ENCODE data around the gene GNG11.

Gene GNG11

DNA sequence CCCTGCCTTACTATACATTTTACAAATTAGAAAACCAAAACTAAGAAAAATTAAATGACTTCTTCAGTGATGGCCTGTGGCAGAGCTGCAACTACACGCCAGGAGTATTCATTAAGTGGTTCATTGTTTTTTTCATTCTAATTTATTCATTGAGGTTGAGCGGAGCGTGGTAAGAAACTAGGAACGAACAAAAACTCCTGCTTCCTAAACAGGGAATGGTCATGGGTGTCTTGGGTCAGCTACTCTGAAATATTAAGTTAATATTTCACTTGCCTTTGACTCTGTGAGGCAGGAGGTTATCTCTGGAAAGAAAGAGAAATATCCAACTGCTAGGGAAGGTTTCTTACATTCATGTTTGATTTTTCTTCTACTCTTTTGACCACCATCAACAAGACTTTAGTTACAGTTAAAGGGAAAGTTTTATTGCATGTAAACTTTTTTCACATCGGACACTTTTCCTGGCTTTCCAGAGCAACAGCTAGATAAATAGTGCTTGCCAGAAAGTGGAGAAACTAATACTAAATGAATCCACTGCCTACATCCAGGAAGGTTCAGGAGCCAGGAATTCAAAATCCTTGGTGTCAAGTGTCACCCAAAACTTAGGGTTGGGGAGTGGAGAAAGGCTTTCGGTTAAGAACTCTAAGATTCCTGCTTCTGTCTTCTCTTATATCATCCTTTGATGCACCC lies 896 bp upstream of the GNG11 start:
- TF ChIP-seq GATA1 (IDR thresholded peaks at IDR 0.05; ENCODE audit: low read depth, low read length) (no peak), POLR2A (IDR thresholded peaks at IDR 0.05; ENCODE audit: low read length) (no peak)
- no peak for DNase-seq

GRCh38 chr7:93921186-93921585 lies 349 bp upstream of the GNG11 start:
- TF ChIP-seq GATA1 (IDR thresholded peaks at IDR 0.05; ENCODE audit: low read depth, low read length) (no peak), POLR2A (IDR thresholded peaks at IDR 0.05; ENCODE audit: low read length) (no peak)
- no peak for DNase-seq

DNA sequence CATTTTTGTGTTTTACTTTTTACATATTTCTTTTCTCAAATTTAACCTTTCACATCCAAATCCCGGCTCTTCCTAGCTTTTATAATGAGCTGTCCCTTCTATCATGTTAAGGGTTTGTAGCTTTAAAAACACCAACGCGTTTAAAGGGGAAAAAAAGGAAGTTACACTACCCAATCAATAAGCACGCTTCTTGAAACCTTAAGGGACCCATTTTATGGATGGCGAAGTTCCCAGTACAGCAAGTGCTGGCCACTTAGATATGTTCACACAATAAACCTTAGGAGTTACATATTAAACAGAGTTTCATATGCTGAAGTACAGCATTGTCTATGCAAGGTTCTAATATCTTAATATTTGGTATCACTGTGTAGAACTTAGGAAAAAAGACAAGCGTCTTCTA lies 1.8 kb downstream of the GNG11 start:
- no peak for TF ChIP-seq POLR2A (IDR thresholded peaks at IDR 0.05; ENCODE audit: low read length)
- TF ChIP-seq GATA1 (IDR thresholded peaks at IDR 0.05; ENCODE audit: low read depth, low read length): no peak
- no peak for DNase-seq

- no peak for TF ChIP-seq GATA1 (IDR thresholded peaks at IDR 0.05; ENCODE audit: low read depth, low read length)
- DNase-seq: no peak
Observed at GRCh38 chr7:93923942-93924341, 2.4 kb downstream of the GNG11 start.

DNA sequence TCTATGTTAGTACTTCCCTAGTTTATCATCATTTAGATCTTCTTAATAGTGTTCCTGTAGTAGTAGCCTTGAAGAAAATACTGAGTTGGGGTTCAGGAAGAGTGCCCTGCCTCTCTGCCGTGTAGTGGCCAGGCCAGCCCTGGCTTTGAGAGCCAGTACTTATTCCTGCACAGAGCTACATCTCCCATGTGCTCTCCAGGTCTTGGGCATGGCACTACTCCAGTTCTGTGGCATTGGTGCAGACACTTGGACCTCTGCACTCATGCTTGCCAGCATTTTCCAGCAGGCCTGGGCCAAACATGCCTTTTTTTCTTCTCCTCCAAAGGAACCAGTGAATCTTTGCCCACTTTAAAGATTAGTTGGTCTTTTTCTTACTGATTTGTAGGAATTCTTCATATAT lies 5.3 kb downstream of the GNG11 start:
- no peak for DNase-seq
- no peak for TF ChIP-seq POLR2A (IDR thresholded peaks at IDR 0.05; ENCODE audit: low read length)
- TF ChIP-seq GATA1 (IDR thresholded peaks at IDR 0.05; ENCODE audit: low read depth, low read length): no peak

GRCh38 chr7:93927585-93927984 lies 6.0 kb downstream of the GNG11 start:
- TF ChIP-seq GATA1 (IDR thresholded peaks at IDR 0.05; ENCODE audit: low read depth, low read length) (no peak), POLR2A (IDR thresholded peaks at IDR 0.05; ENCODE audit: low read length) (no peak)
- no peak for DNase-seq

DNA sequence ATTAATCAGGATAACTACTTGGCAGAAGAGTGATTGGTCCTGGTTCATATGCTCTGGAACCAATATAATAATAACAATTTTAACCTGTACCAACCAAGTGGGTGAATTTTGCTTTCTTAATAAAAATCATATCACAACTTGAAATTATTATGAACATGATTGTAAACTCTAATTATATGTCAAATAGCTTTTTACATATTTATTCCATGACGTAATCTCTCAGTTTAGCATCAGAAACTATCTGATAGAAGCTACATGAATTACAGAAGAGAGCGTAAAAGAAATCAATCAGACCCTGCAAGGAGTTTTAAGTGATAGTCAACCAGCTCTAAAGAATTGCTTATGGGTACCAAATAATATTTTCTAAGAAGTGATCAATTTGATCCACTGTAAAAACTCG lies 10.1 kb downstream of the GNG11 start:
- TF ChIP-seq POLR2A (IDR thresholded peaks at IDR 0.05; ENCODE audit: low read length) (no peak), GATA1 (IDR thresholded peaks at IDR 0.05; ENCODE audit: low read depth, low read length) (no peak)
- no peak for DNase-seq

DNA sequence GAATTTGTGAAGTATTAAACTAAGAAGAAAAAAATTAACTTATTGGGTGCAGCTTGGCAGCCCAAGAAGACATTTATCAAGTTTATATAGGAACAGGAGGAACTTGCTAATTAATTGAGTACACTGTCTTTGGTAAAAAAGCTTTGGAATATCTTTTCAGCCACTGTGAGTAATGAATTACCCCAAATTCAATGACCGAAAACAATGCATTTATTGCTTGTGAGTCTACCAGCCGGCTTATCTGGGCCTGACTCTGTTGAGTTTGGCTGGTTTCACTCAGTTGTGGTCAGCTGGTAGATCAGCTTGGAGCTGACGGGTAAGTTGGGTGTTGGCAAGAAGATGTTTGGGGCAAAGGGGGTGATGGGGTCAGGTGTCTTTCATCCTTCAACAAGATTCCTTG lies 11.6 kb downstream of the GNG11 start:
- no peak for DNase-seq
- no peak for TF ChIP-seq GATA1 (IDR thresholded peaks at IDR 0.05; ENCODE audit: low read depth, low read length)
- no peak for TF ChIP-seq POLR2A (IDR thresholded peaks at IDR 0.05; ENCODE audit: low read length)

GRCh38 chr7:93935102-93935501 lies 13.6 kb downstream of the GNG11 start:
- no peak for TF ChIP-seq POLR2A (IDR thresholded peaks at IDR 0.05; ENCODE audit: low read length)
- no peak for TF ChIP-seq GATA1 (IDR thresholded peaks at IDR 0.05; ENCODE audit: low read depth, low read length)
- no peak for DNase-seq

DNA sequence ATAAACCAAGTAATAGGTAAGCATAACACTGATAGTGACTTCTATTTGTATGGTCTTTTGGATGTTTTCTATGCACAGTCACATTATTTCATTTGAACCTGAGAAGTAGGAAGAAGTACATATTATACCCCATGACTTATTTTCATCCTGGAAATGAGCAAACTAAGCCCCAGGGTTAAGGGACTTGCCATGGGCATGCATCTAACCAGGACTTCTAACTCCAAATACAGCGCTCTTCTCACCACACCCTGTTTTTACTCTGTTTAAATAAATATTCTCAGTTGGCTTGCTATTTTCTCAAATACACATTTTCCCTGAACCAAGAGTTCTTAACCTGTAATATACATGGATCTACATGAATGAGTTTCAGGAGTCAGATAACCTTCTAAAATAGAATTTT lies 16.3 kb downstream of the GNG11 start:
- no peak for TF ChIP-seq GATA1 (IDR thresholded peaks at IDR 0.05; ENCODE audit: low read depth, low read length)
- no peak for TF ChIP-seq POLR2A (IDR thresholded peaks at IDR 0.05; ENCODE audit: low read length)
- DNase-seq: no peak

DNA sequence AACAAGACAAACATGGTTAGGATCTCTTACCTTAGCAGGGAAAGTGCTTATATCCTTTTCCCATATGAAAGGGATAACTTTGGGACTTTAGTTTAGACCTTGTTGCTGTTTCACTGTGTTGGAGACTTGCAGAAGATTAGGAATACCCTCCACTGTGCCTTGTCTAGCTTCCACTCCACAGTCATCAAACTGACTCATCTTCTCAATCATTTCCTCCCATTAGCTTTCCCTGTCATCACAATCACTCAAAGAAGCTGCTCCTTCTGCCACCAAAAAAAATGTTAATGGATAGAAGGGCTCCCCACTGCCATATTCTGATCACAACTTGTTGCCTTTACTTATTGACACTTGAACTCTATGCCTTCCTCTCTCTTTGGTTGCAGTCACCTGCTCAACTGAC lies 16.8 kb downstream of the GNG11 start:
- DNase-seq: no peak
- TF ChIP-seq POLR2A (IDR thresholded peaks at IDR 0.05; ENCODE audit: low read length) (no peak), GATA1 (IDR thresholded peaks at IDR 0.05; ENCODE audit: low read depth, low read length) (no peak)

- no peak for DNase-seq
Observed at GRCh38 chr7:93941945-93942344, 20.4 kb downstream of the GNG11 start.

DNA sequence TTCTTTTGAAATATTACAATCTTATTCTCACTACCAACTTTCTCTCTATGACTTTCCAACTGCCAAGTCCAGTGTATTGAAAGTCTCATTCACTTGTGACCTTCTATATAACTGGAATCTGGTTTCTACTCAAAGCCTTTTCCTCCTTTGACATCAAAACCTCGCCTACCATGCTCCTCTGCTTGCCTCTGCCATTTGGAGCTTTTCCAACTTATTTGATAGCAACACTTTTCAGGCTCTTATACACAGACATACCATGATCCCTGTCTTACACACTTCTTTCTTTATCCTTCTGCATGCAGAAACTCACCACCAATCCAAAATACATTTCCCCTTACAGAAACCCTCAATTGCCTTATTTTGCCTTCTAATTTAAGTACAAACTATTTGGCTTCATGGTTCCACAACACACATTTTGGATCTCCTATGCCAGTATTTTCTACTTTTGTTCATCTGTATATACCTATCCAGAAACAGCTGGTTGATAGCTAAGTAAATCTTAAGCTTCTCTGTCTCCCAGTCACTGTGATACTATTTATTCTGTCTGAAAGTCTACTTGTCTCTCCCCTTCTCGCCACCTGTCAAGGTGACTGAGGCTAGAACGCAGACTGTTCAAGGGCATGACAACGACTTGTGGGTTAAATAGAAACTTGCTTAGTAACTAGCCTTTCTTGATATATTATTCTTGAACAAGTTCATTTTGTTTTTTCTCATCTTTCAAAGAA lies 22.4 kb downstream of the GNG11 start:
- TF ChIP-seq POLR2A (IDR thresholded peaks at IDR 0.05; ENCODE audit: low read length) (no peak), GATA1 (IDR thresholded peaks at IDR 0.05; ENCODE audit: low read depth, low read length) (no peak)
- DNase-seq: no peak

More at GRCh38 chr7:93941945-93942344, 20.4 kb downstream of the GNG11 start:
- TF ChIP-seq GATA1 (IDR thresholded peaks at IDR 0.05; ENCODE audit: low read depth, low read length): no peak
- no peak for TF ChIP-seq POLR2A (IDR thresholded peaks at IDR 0.05; ENCODE audit: low read length)

DNA sequence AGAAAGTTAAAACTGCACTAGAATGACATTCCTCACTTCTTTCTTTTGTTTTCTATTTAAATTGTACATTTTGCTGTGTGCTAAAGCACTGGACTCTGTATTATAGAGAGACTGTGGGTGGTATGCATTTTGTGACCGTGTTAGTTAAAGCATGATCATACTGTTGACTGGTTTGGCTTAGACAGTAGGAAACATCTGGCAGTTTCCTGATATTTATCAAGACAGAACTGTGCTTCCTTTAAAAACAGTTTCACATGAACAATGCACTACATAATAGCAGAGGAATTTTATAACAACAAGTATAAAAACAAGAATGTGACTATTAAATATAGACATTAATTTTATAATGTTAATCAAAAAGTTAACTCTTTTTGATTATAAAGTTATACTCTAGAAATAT lies 23.1 kb downstream of the GNG11 start:
- no peak for TF ChIP-seq GATA1 (IDR thresholded peaks at IDR 0.05; ENCODE audit: low read depth, low read length)
- no peak for TF ChIP-seq POLR2A (IDR thresholded peaks at IDR 0.05; ENCODE audit: low read length)
- DNase-seq: no peak

GRCh38 chr7:93945083-93945482 lies 23.5 kb downstream of the GNG11 start:
- no peak for DNase-seq
- TF ChIP-seq GATA1 (IDR thresholded peaks at IDR 0.05; ENCODE audit: low read depth, low read length) (no peak), POLR2A (IDR thresholded peaks at IDR 0.05; ENCODE audit: low read length) (no peak)

Measured in erythroblast (primary cell).